NT2/D1 (cell line): ENCODE data around the gene OPN5.

Experiments used
- DNase-seq: peaks from one replicate; pipeline ENCODE4 v3.0.0-alpha.2; 2011; ENCODE audit warnings: low read depth, low spot score
- H3K27me3 ChIP-seq: 2 replicates; pipeline ENCODE4 v1.6.0; 2011; ENCODE audit warnings: mild to moderate bottlenecking; ENCODE audit not compliant: insufficient read length, insufficient read depth
- H3K36me3 ChIP-seq: 2 replicates; pipeline ENCODE4 v1.6.1; 2011; ENCODE audit warnings: mild to moderate bottlenecking, low read length, mixed read lengths; ENCODE audit not compliant: insufficient read depth, insufficient read length
- H3K4me1 ChIP-seq: 2 replicates; pipeline ENCODE4 v1.5.1; 2011; ENCODE audit not compliant: insufficient read depth, insufficient read length
- H3K4me3 ChIP-seq: 2 replicates; pipeline ENCODE4 v1.5.1; 2011; ENCODE audit warnings: low read depth; ENCODE audit not compliant: insufficient read length
- H3K9ac ChIP-seq: 2 replicates; pipeline ENCODE4 v1.6.0; 2011; ENCODE audit warnings: low read depth; ENCODE audit not compliant: insufficient read length
- H3K9me3 ChIP-seq: 2 replicates; pipeline ENCODE4 v1.5.1; 2011; ENCODE audit warnings: mild to moderate bottlenecking, low read length; ENCODE audit not compliant: insufficient read depth
- SUZ12 ChIP-seq: IDR thresholded peaks from 2 replicates; pipeline ENCODE4 v1.6.1; 2011; ENCODE audit not compliant: insufficient read length, insufficient read depth; ENCODE audit errors: extremely low read depth
- YY1 ChIP-seq: IDR thresholded peaks from 2 replicates; pipeline ENCODE4 v1.6.1; 2011; ENCODE audit not compliant: insufficient read length, insufficient read depth
- ZNF274 ChIP-seq: IDR thresholded peaks from 2 replicates; pipeline ENCODE4 v1.6.1; 2011; ENCODE audit warnings: mild to moderate bottlenecking, low read depth, low read length

Gene OPN5

DNA sequence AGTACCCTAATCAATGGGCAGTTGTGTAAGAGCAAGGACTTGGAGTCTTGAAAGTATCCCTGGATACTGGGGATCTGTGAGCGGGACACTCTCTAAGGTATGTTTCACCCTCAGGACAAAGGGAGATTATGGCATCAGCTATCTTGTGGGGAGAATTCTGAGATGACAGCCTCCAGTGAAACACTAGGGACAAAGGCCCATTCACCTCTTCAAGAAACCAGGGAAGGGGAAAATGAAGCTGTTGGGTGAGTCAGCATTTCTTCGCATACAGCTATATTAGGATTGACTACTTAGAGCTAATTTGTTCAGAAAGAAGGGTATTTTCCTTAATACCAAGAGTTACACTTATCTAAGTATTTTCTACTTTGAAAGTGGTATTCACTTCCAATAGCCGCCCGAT, 35.9 kb downstream of the OPN5 start:
- Histone ChIP-seq H3K27me3 (no peaks in the 10 kb centered on the region), H3K36me3 (no peaks in the 10 kb centered on the region), H3K4me1 (no peaks in the 10 kb centered on the region), H3K9me3 (no peaks in the 10 kb centered on the region), H3K4me3 (no peak overlapping the region), H3K9ac (no peak overlapping the region)
- DNase-seq: no peak
- TF ChIP-seq SUZ12 (no peak), YY1 (no peak), ZNF274 (no peak)

DNA sequence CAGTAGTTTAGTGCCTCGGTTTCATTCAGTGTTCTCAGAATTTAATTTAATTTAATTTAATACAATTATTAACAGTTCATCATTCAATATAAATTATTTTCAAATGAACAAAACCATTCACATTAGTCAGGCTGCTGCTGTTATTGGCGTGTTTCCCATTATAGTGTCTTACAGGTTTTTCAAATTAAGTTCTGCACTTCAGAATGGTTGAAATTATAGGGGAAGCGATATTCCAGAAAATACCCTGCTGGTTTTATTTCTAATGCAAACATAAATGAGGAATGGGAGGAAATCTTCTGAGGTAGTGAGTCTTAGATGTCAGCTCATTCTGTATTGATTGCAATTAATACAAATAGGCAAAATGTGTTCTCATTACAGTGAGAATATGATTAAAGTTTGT, 37.6 kb downstream of the OPN5 start:
- no peak for DNase-seq

DNA sequence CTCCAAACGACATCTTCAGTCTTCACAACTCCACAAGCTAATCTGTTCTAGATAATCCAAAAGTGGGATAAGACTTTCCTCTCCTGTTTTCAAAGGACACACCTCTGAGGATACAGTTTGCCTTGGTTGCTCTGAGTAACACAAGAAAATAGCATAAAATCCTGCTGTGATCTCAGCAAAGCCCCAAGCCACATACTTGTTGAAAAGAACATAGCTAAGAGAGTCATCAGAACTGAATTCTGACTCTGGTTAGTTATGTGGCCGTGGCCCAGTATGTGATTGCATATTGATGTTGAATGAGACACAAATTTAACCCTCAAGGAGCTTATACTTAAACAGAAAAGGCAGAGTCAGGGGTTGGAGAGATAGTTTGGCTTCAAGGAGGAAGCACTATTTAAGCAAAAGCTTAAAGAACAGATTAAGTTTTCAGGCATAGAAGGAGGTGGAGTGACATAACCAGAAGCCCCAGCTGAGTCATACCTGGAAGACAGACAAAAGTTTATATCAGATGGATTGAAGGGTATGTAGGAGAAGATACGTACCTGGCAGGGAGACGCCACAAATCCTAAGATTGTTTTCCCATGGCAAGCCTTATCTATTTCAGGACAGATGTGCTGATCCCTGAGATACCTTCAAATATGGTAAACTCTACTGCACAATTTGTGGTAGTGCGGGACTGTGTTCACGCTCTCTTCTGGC, 41.2 kb downstream of the OPN5 start:
- Histone ChIP-seq H3K4me3 (no peak overlapping the region), H3K27me3 (no peaks in the 10 kb centered on the region), H3K4me1 (no peaks in the 10 kb centered on the region), H3K36me3 (no peaks in the 10 kb centered on the region), H3K9me3 (no peaks in the 10 kb centered on the region), H3K9ac (no peak overlapping the region)
- TF ChIP-seq YY1: no peak
- no peak for TF ChIP-seq ZNF274
- no peak for TF ChIP-seq SUZ12
- DNase-seq: no peak

More for the DNA sequence above, 37.6 kb downstream of the OPN5 start:
- no peak overlapping the region for H3K4me3 ChIP-seq
- TF ChIP-seq YY1 (no peak), ZNF274 (no peak), SUZ12 (no peak)
- no peaks in the 10 kb centered on the region for H3K27me3 ChIP-seq
- H3K36me3 ChIP-seq: no peaks in the 10 kb centered on the region
- no peak overlapping the region for H3K9ac ChIP-seq
- no peaks in the 10 kb centered on the region for H3K4me1 ChIP-seq
- no peaks in the 10 kb centered on the region for H3K9me3 ChIP-seq

DNA sequence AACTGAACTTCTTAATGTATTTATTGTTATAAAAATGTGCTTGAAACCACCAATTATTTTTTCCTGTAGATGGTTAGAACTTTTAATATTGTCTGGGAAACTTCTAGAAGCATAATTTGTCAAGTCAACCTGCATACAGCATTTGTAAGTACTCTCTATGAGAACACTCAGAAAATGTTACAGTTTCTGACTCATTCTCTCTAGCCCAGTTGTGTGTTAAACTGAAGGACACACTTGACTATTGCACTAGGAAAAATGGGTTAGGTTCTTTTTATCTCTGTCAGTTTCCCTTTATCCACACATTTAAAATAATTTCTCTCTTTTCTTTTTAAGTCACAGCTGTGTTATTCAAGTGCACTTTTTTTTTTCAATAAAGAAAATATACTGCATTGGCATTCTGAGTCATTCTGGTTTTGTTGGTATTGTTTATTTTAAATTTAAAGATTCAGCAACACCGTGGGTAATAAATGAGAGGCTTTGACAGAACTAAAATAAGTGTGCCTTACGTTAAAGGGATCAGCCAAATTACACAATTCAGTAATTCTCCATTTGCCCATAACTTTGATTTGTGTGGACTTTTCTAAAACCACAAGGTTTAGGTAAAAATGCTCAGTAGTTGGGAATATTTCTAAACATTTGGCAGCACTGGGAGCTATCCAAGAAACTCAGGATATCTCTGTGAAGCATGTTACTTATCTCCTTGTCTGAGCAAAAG, 50.7 kb downstream of the OPN5 start:
- Histone ChIP-seq H3K36me3 (no peaks in the 10 kb centered on the region), H3K4me3 (no peak overlapping the region), H3K27me3 (no peaks in the 10 kb centered on the region), H3K9ac (no peak overlapping the region), H3K9me3 (no peaks in the 10 kb centered on the region), H3K4me1 (no peaks in the 10 kb centered on the region)
- no peak for DNase-seq
- TF ChIP-seq SUZ12 (no peak), ZNF274 (no peak), YY1 (no peak)

DNA sequence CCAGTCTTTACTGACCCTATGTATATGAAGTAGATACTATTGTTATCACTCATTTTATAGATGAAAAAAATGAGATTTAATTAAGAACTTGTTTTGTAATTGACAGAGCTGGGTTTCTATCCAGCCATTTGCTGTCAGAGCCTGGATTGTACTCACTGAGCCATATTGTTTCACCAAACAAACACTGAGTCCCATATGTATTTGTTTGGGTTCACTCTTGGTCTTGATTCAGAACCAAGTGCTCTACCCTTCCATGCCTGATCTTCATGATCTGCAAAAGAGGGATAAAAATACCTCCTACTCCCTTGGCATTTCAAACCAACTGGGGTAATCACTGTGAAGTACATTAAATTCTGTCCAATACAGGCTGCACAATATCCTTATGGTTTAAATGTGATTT, 52.4 kb downstream of the OPN5 start:
- Histone ChIP-seq H3K36me3 (no peaks in the 10 kb centered on the region), H3K4me1 (no peaks in the 10 kb centered on the region), H3K9me3 (no peaks in the 10 kb centered on the region), H3K4me3 (no peak overlapping the region), H3K27me3 (no peaks in the 10 kb centered on the region), H3K9ac (no peak overlapping the region)
- no peak for TF ChIP-seq ZNF274
- TF ChIP-seq YY1: no peak
- no peak for TF ChIP-seq SUZ12
- DNase-seq: no peak

DNA sequence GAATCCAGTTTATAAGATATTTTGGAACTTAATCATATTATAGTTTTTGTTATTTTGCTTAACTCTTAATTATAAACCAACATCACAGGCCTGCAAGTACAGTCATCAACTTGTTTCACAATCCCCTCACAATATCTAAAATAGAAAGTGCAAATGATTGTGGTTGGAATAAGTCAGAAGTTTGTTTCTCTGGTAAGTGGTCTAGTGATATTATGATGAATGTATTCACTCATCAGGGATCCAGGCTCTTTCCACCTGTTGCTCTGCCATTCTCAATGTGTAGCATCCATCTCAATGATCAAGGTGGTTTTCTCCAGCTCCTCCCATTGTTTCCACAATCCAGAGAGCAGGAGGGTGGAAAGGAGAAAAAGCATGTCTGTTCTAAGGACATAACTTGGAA, 54.2 kb downstream of the OPN5 start:
- H3K36me3 ChIP-seq: no peaks in the 10 kb centered on the region
- no peaks in the 10 kb centered on the region for H3K9me3 ChIP-seq
- no peak overlapping the region for H3K4me3 ChIP-seq
- no peak for DNase-seq
- TF ChIP-seq SUZ12 (no peak), ZNF274 (no peak), YY1 (no peak)
- no peaks in the 10 kb centered on the region for H3K4me1 ChIP-seq
- no peak overlapping the region for H3K9ac ChIP-seq
- no peaks in the 10 kb centered on the region for H3K27me3 ChIP-seq

DNA sequence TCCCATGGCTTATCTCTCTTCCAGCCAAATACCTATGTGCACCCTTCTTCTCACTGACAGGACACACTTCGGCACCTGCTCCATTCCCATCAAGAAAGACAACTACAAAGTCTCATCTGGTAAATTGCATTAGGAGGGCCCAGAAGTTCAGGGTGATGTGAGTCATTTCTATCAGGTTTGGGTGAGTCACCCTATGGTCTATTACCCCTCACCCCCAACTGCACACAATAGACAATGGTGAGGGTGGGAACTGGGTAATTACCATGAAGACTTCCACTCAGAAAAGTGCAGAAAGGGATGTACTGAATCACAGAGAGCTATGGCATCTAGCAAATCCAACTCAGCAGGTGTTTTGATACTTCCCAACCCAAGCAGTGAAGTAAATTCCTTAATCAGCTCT, 54.8 kb downstream of the OPN5 start:
- H3K27me3 ChIP-seq: no peaks in the 10 kb centered on the region
- H3K9me3 ChIP-seq: no peaks in the 10 kb centered on the region
- H3K4me1 ChIP-seq: no peaks in the 10 kb centered on the region
- no peak for DNase-seq
- H3K4me3 ChIP-seq: no peak overlapping the region
- H3K9ac ChIP-seq: no peak overlapping the region
- no peak for TF ChIP-seq ZNF274
- no peak for TF ChIP-seq YY1
- no peak for TF ChIP-seq SUZ12
- no peaks in the 10 kb centered on the region for H3K36me3 ChIP-seq
